Measurements from ENCODE around the gene C13orf46.

- no peak for TF ChIP-seq POLR2AphosphoS5 (IDR thresholded peaks at IDR 0.05)
- TF ChIP-seq CTCF (IDR thresholded peaks at IDR 0.05), result no peak
- TF ChIP-seq POLR2A (IDR thresholded peaks at IDR 0.05), result no peak
Observed at GRCh38 chr13:114011226-114011625, 37.4 kb upstream of the C13orf46 start.
